ENCODE measurements around the gene HECW1. TPM values are rescaled to one million over a fixed set of nuclear protein-coding genes. Genes with fewer than 3 reads are reported as not detected.

Gene HECW1
- total RNA-seq (2022; extraction: Qiagen RNA extraction), result 10.2 to 14.6 TPM (median 13.9 TPM) in 5 replicates

DNA sequence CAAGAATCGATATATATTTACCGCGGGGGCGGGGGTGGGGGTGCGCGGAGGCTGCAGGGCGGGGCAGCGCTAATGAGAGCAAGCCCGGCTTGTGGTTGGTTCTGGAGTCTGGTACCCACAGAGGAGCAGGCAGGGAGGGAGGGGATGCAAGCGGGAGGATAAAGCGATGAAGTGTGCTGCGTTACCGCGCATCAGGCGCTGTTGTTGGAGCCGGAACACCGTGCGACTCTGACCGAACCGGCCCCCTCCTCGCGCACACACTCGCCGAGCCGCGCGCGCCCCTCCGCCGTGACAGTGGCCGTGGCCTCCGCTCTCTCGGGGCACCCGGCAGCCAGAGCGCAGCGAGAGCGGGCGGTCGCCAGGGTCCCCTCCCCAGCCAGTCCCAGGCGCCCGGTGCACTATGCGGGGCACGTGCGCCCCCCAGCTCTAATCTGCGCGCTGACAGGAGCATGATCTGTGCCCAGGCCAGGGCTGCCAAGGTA, at the start of gene HECW1:
HECW1 (plus strand) TSS at position 189 of the 482 bp plus-strand sequence. CDS start 131,259 bp downstream, outside the sequence.

DNA sequence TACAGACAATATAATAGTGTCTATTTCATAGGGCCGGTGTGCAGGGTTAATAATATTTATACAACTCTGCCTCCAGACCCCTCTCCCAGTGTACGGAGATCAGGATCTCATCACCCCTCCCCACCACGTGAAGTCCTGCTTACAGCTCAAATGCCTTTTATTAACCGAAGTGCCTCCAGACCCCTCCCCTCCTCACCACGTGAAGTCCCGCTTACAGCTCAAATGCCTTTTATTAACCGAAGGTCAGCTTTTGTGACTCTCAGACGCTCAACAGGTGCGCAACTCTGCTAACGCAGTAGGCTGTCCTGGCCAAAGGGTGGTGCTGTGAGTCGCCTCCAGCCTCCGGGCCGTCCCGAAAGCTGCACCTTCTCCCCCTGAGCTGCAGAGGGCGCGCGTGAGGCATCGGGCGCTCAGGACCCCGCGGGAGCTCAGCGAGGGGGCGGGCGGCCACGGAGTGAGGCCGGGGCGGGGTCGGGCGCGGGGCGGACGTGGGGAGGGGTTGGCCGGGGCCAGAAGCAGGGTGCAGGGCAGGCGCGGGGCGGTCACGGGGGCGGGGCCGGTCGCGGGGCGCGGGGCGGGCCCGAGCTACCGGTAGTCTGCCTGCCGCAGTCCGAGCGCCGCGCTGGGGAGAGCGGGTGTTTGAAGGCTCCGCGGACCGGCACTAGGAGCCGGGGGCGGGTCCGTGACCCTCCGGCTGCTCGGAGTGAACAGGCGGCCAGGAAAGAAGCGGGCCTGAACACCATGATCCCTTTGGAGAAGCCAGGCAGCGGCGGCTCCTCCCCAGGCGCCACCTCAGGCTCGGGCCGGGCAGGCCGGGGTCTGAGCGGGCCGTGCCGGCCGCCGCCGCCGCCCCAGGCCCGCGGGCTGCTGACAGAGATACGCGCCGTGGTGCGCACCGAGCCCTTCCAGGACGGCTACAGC, 470.3 kb downstream of the HECW1 start, which contains the start of gene STK17A:
STK17A (plus strand) TSS at position 606 of the 921 bp plus-strand sequence; CDS start at position 742, 136 bp downstream.

Other genes starting within 250 kb of the HECW1 start
- 2.1 to 4.7 TPM (median 2.6 TPM) in 5 replicates for gene C7orf25, start 200.6 kb upstream of the HECW1 start, total RNA-seq (2022; extraction: Qiagen RNA extraction)
- gene PSMA2, start 180.5 kb upstream of the HECW1 start, total RNA-seq (2022; extraction: Qiagen RNA extraction), result 189 to 204 TPM (median 195 TPM) in 5 replicates
- 69.0 to 80.0 TPM (median 75.0 TPM) in 5 replicates for gene MRPL32, start 180.3 kb upstream of the HECW1 start, total RNA-seq (2022; extraction: Qiagen RNA extraction)